HG03571 (cell line): Measurements from ENCODE around the gene PCSK2.

Source experiments
- ATAC-seq: cut with Tn5 transposase; IDR thresholded peaks from one replicate; pipeline ENCODE4 v1.9.1; 2021; ENCODE audit not compliant: unreplicated experiment

The PCSK2 gene

GRCh38 chr20:17530153-17530552 lies 303.3 kb downstream of the PCSK2 start:
- no peak for ATAC-seq

- ATAC-seq: no peak
Observed at GRCh38 chr20:17530716-17531664, 304.1 kb downstream of the PCSK2 start, which contains the start of gene BFSP1. TSS of gene BFSP1 (minus strand) at chr20:17531379. CDS start at chr20:17531329, 50 bp downstream.

DNA sequence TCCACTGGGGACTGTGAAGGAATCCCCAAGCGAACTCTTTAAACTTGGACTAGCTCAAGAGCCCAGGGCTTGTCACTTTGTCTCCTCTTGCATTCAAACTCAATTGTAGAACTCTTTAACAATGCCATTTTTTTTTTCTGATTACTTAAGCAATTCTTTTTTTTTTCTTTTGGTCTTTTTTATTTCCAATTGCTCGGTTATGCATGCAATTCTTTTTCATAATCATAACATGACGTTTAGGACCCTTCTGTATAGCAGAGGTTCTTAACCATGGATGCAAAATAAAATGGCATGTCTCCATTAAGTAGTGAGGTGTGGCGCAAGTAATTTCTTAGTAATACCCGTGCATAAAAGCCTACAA lies 304.8 kb downstream of the PCSK2 start:
- no peak for ATAC-seq

DNA sequence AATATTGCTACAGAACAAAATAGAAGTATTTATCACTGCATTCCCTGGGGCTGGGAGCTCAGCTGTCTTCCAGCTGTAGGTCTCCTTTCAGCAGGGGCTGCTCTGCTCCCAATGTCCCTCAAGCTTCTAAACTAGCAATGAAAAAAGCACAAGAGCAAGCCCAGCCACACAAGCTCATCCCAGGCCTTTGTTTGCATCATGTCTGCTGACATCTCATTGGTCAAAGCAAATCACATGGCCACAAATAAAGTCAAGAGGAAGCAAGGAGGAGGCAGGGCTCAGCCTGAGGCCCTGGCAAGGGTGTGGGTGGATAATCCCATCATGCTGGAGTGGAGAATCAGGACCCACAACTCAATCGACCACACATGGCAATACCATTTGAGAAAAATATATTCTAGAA lies 306.6 kb downstream of the PCSK2 start:
- ATAC-seq: no peak

- no peak for ATAC-seq
Observed at GRCh38 chr20:17534077-17534476, 307.2 kb downstream of the PCSK2 start.
